GM21367 (cell line): ENCODE data around the gene MAP2K1.
"Not testable (repeated sequence)": the region's sequence is repeated elsewhere in the genome, so short reads cannot be mapped to it uniquely, and the experiment has no call there.

Experiments
- ATAC-seq: cut with Tn5 transposase; IDR thresholded peaks from one replicate; pipeline ENCODE4 v1.9.1; 2021; ENCODE audit not compliant: unreplicated experiment

Gene MAP2K1

DNA sequence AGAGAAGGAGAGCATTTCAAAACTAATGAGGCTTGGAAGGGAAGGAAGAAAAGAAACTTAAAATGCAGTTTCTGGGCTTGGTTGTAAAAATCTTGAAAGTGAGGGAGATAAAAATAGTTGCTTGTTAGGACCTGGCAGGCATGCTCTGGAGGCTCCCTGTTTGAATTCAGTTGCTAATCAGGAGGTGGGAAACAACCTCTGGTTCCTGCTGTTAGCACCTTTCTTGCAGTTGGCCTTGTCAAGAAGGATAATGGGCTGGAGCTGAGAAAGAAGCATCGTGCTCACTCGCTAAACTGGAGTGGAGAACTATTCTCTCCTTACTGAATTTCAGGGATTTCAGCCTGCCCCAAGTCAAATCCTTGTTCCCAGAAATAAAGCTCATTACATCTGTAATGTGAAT lies 87.4 kb downstream of the MAP2K1 start:
- no peak for ATAC-seq

DNA sequence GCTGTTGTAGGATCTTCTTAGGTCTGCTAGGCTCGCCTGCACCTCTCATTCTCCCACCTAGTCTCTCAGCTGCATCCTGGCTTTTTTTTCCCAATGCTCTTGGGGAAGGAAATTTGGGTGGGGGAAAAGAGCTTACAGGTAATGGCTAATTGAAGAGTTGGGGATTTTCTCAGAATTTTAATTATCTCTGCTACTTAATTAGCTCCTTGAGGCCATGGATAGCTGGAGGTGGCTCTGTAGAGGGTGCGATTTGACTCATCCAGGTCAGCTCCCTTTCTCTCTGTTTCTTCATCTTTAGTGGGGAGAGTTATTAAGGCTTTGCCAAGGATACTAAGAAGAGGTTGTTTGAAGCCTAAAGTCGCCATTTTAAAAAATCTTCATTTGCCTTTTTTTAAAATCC lies 88.3 kb downstream of the MAP2K1 start:
- no peak for ATAC-seq

DNA sequence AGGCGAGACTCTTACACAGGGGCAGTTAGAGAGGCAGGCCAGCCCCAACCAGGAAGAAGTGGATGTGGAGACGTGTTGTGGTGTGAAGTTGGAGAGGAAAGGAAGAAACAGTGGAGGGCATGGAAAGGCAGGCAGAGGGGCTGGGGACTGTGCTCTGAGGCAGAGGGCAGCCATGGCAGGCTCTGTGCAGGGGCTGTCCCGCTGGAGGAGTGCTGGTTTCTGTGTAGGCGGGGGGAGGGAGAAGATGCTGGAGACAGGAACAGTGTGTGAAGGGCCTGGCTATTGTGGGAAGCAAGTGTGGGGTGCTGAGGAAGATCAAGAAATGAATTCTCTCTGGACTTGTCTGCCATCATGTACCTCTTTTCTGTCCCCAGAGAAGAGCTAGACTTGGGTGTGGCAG lies 89.8 kb downstream of the MAP2K1 start:
- no peak for ATAC-seq

DNA sequence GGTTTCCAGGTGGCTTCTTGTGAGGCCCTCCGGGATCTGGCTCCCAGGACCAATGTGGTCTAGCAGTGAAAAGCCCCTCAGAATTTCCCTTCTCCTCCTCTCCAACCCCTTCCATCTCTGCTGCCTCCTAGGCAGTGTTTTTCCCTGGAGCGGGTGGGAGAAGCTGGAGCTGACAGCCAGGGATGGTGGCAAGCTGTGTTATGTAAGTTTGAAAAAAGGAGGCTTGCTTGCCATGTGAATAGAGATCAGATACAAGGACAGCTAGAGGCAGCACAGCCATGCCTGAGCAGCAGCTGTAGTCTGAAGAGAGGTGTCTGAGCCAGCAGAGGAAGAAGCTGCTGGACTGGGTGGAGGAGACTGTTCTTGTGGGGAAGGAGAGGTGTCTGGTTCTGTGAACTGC lies 90.3 kb downstream of the MAP2K1 start:
- no peak for ATAC-seq

DNA sequence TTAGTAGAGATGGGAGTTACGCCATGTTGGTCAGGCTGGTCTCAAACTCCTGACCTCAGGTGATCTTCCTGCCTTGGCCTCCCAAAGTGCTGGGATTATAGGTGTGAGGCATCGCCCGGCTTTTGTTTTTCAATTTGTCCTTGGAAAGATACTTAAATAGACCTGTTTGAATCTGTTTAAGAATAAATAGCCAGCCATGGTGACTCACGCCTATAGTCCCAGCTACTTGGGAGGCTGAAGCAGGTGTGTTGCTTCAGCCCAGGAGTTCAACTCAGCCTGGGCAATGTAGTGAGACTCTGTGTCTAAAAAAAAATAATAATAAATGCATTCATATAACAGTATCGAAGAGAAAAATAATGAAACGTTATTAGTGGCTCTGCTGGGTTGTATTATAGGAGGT lies 93.6 kb downstream of the MAP2K1 start:
- ATAC-seq = no peak

DNA sequence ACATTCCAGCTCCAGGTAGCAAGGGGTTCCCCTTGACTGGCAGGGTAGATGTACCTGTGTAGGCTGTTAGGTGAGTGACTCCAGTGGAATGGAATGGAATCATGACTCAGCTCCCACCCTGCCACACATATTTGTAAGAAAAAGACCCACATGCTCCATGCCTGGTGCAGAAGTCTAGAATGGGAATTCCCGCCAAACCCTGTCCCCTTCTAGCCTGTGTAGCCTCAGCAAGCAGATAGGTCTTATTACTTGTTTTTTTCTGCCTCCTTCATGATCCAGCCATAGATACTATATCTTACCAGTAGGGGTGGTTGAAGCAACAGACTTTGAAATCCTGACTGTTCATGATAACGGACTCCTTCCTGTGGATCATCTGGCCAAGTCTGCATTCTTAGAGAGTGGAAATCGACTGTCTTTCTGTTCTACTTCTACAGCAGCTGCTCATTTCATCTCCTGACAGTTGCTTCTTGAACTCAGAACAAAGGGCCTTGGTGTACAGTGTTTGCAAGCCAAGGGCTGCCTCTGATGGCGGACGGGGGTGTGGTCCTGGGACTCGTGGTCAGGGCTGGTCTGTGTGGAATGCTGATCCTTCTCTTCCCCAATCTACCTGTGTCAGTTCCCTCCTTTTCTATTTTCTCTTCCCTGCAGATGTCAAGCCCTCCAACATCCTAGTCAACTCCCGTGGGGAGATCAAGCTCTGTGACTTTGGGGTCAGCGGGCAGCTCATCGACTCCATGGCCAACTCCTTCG lies 94.6 kb downstream of the MAP2K1 start:
- no peak for ATAC-seq

DNA sequence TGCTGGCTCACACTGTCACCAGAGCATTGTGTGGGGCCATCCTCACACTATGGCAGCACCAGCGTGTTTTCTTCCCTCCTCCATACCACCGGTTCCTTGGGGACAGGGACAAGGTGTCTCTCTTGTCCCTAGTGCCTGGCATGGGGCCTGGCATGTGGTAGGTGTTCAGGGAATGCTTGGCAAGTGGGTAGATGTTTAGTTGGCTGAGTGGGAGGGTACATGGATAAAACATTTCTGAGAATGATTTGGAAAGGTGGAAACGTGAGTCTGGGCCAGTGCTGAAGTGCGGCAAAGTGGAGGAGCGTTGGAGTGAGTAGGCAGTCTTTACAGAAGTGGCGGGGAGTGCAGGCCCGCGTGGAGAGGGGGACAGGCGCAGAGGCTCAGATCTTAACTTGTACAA lies 95.8 kb downstream of the MAP2K1 start:
- no peak for ATAC-seq

DNA sequence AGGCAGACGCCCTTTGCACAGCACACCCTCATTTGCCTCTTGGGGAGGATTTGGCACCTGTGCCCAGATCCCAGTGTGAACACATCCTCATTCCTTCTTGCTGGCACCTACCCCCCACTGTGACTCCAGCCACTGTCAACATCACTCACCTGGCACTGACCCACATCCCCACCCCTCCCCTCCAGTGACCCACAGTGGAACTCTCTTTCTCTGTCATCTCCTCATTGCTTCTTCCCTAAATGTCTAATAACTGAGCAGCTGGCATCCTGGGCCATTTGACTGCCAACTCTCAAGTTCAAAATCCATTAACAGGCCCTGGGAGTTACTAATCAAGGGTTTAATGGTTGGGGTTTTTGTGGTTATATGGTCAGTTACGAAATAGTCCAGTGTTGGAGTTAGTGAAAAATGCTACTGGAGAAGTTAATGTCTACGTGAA lies 96.4 kb downstream of the MAP2K1 start:
- no peak for ATAC-seq

DNA sequence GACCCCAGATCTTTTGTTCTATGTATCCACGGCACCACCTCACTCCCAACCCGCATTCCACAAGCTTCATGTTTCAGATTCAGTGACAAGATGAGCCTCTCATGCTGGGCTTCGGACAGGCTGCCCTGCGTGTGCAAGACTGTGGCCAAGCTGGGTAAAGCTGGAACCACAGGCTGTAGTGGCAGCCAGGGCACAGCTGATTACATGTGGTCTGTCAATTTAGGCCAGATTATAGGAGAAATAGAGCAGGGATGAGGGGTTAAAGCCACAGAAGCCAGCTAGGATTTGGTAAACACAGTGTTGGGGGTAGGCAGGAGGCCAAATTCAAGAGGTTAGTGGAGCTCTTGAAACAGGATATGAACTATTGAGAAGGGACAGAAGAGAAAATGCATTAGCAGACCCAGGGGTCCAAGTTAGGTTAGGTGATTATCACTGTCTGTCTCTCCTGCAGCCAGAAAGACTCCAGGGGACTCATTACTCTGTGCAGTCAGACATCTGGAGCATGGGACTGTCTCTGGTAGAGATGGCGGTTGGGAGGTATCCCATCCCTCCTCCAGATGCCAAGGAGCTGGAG lies 97.9 kb downstream of the MAP2K1 start:
- no peak for ATAC-seq

DNA sequence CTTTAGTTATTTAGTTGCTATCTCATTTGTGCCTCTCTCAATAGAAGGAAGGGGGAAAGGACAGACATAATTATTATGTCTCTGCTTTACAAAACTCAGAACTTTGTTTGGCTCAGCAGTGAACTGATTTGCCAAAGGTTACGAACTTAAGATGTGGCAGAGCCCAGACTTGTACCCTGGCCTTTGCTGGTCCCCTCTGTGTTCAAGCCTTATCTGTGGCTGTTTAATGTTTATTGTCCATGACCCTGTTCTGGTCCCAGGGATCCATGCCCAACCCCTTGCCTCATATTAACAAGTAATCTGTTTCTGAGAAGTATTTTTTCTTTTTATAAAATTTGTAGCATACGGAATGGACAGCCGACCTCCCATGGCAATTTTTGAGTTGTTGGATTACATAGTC lies 100.2 kb downstream of the MAP2K1 start:
- no peak for ATAC-seq

DNA sequence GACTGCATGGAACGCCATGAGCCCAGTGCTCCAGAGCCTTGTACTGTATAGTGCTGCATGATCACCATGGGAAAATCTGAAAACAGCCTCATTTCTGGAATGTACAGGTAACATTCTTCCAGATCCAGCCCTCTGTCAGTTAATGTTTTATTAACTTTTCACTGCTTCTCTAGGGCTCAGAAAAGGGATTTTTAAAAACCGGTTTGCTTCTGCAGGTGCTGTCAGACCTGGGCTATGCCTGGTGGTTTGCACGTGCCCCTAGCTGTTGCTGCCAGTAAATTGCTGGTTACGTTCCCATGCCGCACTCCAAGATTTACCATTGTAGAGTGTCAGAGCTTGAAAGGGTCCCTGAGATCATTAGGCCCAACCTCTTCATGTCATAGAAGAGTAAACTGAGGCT lies 101.8 kb downstream of the MAP2K1 start:
- no peak for ATAC-seq

DNA sequence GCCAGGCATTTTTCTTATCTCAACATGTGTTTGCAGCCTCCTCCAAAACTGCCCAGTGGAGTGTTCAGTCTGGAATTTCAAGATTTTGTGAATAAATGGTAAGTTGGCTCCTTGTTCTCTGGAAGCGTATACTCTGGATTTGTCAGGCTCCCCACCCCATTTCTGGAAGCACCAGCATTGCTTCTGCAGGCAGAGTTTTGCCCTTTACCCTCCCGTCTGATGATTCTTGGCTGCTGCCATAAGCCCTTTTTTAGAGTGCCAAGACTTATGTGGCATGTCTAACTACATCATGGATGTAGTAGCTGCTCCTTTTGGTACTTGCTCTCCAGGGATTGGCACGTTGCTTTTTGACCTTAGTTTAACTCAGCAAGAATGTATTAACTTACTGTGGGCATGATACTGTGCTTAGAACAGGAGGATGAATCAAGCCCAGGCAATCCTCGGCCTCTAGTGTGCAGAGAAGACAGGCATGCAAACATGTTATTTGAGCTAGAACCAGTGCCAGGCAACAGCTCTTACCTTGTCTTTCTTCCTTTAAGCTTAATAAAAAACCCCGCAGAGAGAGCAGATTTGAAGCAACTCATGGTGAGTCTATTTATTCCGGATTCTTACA lies 102.6 kb downstream of the MAP2K1 start:
- ATAC-seq = no peak

DNA sequence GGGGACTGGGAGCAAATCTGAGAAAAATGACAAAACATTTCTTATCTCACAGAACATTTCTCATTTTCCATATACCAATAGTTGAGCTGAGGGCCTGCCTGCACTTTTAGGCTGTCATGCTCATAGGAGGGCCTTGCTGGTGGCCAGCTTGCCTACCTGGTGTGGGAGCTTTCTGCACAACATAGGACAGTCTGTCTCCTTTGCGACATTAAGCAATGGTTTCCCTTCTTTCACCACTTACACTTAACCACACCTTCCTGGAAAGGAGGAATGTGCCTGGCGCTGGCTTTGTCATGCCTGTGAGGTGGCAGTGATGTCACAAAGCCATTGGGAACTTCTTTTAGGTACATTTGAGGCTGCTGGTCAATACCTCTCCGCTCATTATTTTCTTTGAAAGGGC lies 105.1 kb downstream of the MAP2K1 start:
- ATAC-seq = no peak

DNA sequence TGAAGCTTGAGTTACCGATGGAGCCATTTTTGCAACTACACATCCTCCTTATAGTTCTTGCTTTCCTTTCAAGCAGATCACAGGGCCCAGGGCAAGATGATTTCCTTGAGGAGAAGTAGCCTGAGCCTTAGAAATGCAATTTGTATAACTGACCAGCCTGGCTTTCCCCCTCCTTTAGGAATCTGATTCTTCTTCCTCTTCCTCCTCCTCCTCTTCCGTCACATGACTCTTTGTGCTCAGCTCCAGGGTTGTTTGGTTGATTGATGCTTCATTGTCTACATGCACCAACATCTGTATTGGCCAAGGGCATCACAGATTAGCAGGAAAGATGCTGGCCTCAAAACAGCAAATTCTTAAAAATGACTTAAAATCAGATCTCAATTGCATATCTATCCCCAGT lies 107.5 kb downstream of the MAP2K1 start:
- ATAC-seq = no peak

DNA sequence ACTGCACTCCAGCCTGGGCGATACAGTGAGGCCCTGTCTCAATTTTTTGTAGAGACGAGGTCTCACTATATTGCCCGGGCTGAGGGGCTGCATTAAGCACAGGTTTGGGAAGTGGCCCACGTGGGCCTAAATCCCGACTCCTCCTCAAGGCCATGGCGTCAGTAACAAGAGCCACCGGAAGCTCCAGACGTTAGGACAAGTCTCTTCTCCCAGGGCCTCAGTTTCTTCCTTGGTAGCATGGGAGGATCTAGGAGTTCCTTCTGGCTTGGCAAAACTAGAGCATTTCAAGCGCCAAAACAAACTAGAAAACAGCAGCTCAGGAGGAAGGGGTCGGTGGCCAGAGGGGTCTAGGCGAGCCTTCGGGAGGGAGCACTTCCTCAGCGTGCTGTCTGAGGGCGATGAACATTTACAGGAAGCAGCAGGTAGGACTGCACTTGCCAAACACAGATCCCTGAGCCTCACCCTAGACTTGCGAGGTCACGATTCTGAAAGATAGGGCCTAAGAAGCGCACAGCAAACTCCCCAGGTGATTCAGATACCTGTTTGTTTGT lies 110.3 kb downstream of the MAP2K1 start:
- no peak for ATAC-seq

DNA sequence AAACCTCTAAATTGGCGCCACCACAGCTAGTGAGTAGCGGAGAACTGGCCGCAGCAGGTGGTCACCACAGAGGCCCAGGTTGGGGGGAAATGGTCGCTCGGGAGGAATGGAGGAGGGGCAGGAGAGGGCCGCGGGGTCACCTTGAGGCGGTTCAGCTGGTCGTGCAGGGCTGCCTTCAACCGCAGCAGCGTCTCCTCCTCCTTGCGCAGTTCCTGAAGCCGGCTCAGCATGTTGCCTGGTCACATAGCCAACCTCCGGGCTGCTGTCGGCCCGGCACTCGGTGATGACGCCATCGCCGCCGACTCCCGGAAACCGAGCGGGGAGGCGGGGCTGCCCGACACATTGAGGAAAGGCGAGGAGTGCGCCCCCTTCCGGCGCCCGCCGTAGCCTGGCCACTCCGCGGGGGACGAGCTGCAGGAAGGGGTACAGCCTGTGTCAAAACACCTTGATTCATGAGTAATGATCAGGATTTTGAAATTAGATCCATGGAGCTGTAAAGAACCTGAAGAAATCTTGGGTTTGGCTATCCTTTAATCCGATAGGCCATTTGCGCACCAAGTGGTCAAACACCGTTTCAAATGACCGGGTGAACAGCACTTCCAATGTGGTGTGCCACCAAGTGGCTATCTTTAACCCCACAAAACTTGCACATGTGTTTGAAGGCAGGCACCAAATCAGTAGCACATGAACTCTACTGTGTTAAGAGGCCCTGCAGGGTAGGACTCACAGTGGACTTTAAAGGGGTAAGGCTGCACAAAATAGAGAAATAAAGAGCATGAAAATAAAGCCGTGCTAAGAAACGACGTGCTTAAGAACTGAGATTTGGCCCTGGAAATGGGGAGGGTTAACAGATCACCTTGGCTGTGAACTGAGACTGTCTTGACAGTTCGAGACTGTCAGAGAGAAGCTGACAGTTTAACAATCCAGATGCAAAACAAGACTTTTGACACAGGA lies 111.1 kb downstream of the MAP2K1 start, which contains the start of gene SNAPC5:
SNAPC5 (minus strand) TSS at position 261 of the 954 bp plus-strand sequence; CDS start at position 230, 31 bp downstream.
- ATAC-seq = peak; percentile 86

DNA sequence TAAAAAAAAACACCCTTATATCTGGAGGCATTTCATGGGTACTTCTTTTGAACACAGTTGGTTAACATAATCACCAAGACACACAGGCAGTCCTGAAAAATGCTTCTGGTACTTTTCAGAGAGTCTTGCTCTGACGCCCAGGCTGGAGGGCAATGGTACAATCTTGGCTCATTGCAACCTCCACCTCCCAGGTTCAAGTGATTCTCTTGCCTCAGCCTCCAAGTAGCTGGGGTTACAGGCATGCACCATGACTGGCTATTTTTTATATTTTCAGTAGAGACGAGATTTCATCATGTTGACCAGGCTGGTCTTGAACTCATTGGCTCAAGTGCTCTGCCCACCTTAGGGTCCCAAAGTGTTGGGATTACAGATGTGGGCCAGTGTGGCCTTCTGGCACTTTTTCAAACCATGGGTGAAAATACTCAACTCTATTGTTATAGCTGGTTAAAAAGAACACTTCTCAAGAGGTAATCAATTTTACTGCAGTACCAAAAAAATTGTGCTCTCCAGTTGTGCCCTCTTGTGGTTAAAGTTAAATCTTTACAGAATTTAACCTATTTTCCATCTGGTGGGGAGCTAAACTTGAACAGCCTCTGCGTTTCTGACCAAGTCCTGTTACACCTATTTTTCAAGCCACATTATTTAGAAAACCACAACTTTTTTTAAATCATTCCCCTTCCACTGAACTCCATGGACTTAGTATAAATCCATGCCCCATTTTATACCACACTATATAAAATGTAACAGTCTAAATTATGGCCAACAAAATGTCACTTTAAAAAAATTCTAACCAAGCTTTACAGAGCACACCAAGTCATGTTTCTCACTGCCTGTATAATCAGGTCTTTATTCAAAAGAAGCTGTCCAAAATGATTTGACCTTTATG lies 112.0 kb downstream of the MAP2K1 start:
- no peak for ATAC-seq

DNA sequence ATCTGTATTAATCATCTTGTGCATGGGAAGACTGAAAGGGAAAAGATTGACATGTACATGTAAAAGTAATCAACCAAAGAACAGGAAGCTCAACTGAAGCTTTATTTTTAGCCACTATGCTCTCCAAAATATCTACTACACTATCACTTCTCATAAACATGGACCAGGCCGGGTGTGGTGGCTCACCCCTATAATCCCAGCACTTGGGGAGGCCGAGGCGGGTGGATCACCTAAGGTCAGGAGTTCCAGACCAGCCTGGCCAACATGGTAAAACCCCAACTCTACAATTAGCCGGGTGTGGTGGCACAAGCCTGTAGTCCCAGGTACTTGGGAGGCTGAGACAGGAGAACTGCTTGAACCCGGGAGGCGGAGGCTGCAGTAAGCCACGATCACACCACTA lies 113.6 kb downstream of the MAP2K1 start:
- ATAC-seq = not testable (repeated sequence)

DNA sequence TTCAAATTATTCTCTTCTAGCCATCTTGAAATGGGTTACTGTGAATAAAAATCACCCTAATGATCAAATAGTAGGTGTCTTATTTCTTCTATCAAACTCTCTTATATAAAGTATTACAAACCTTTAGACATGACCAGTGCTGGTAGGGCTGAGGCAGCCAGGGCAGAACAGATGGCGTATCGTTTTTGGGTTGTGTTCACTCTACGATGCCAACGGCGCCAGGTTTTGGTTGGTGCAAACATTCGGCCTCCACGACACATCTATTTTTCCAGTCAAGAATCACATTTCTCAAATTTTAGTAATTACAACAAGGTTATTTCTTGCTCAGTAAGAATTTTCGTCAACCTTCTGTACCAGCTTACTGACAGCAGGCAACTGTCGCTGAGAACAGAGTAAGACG lies 115.8 kb downstream of the MAP2K1 start:
- ATAC-seq = no peak
